CD4-positive, alpha-beta T cell (primary cell): ENCODE results near the gene RGL1. TPM values are rescaled to one million over a fixed set of nuclear protein-coding genes. Genes with fewer than 3 reads are reported as not detected.

ENCODE experiments used
- ATAC-seq: fragments of 200-7000 bp; cut with Tn5 transposase; one replicate; pipeline ENCODE4 v1.10.0; 2022; ENCODE audit warnings: mild to moderate bottlenecking; ENCODE audit not compliant: poor library complexity
- CTCF ChIA-PET: fragments of 350-600 bp; sonication (Branson Sonifier 250); formaldehyde crosslinking; loops from one replicate; lab custom pipeline; 2021; ENCODE audit warnings: antibody characterized with exemption, inconsistent platforms; lab: Charles Lee
- POLR2A ChIA-PET: fragments of 350-600 bp; sonication (Branson Sonifier 250); formaldehyde crosslinking; loops from one replicate; lab custom pipeline; 2021; ENCODE audit warnings: antibody characterized with exemption, inconsistent platforms; lab: Charles Lee
- DNase-seq, 14 experiments: peaks; one replicate each; pipeline ENCODE4 v3.0.0-alpha.2; 2013 to 2020; ENCODE audit warnings: mixed read lengths in 2 of 14
- H3K27ac ChIP-seq, 2 donors: one replicate each; pipeline versions ENCODE4 v1.5.1 to v1.7.0; 2013; ENCODE audit warnings: low read length in 2 of 2, low read depth in 1 of 2, mild to moderate bottlenecking in 1 of 2
- H3K27me3 ChIP-seq, 2 experiments: 1 replicate in 1 of 2; 2 replicates in 1 of 2; pipeline versions ENCODE4 v1.6.1 to v1.7.0; 2013; ENCODE audit warnings: low read length in 2 of 2, control low read depth in 1 of 2, mild to moderate bottlenecking in 1 of 2, moderate library complexity in 1 of 2; ENCODE audit not compliant: insufficient read depth in 2 of 2, control insufficient read depth in 1 of 2
- H3K36me3 ChIP-seq: one replicate; pipeline ENCODE4 v1.6.1; 2013; ENCODE audit warnings: low read length, control low read depth; ENCODE audit not compliant: insufficient read depth
- H3K4me1 ChIP-seq: one replicate; pipeline ENCODE4 v1.6.1; 2013; ENCODE audit warnings: low read length, control low read depth; ENCODE audit not compliant: insufficient read depth
- H3K4me3 ChIP-seq: one replicate; pipeline ENCODE4 v1.5.1; 2013; ENCODE audit warnings: mild to moderate bottlenecking, low read length, moderate library complexity
- H3K9me3 ChIP-seq, 2 experiments: 1 replicate in 1 of 2; 2 replicates in 1 of 2; pipeline versions ENCODE4 v1.6.1 to v1.7.0; 2013; ENCODE audit warnings: low read length in 2 of 2, mild to moderate bottlenecking in 2 of 2, control low read depth in 1 of 2, moderate library complexity in 1 of 2; ENCODE audit not compliant: control insufficient read depth in 1 of 2, insufficient read depth in 1 of 2
- H3K27ac Mint-ChIP-seq: one replicate; pipeline ENCODE4 v1.8.0; 2020; ENCODE audit warnings: mixed read lengths
- H3K27me3 Mint-ChIP-seq: one replicate; pipeline ENCODE4 v1.8.0; 2021; ENCODE audit warnings: mixed read lengths
- H3K36me3 Mint-ChIP-seq: one replicate; pipeline ENCODE4 v1.8.0; 2021; ENCODE audit warnings: low read depth, mixed read lengths
- H3K4me1 Mint-ChIP-seq: one replicate; pipeline ENCODE4 v1.8.0; 2021; ENCODE audit warnings: low read depth, mixed read lengths
- H3K4me3 Mint-ChIP-seq: one replicate; pipeline ENCODE4 v1.8.0; 2020; ENCODE audit warnings: mild to moderate bottlenecking, mixed read lengths
- H3K9me3 Mint-ChIP-seq: one replicate; pipeline ENCODE4 v1.8.0; 2020; ENCODE audit warnings: mixed read lengths
- intact Hi-C, 2 experiments: fragments of 100-400 bp; cut with DNase I in 1 of 2; cut with micrococcal nuclease in 1 of 2; formaldehyde crosslinking; loops; one replicate each; pipeline versions ENCODE4 v1.15.1 to v1.9.0; 2023 to 2025; cut with DNase I, micrococcal nuclease
- total RNA-seq, 174 experiments: library from RNA in 2 of 174; stranded (reverse) in 2 of 174; gene quantifications; one replicate each; pipeline ENCODE4 v1.2.3 and lab custom pipeline; 2021 to 2026
- TF ChIP-seq, protein P1 (sequence below): fragments of 200-600 bp; IDR thresholded peaks from one replicate; pipeline ENCODE4 v1.8.0; 2022; ENCODE audit warnings: antibody characterized with exemption, mild to moderate bottlenecking

The RGL1 gene
- total RNA-seq, 2 experiments from 2014 or later: 1.2 to 1.8 TPM

DNA sequence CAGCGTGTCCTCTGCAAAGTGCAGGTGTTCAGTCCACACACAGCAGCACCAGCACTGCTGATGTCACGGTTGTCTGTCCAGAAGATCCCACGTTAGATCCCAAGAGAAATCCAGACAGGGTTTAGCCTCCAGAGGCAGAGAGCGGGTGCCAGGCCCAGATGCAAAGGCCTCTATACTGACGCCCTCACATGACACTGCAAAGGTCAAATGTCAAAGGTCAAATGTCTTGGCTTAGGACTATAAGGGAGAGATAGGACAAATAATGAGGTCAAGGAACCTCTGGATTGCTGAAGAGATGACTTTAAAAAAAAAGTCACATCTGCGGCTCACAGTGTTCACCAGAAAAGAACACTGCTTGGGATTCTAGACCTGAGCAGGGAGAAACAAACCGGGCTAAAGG is 131.1 kb downstream of the RGL1 start:
- no peak overlapping the region for H3K27ac Mint-ChIP-seq
- CTCF ChIA-PET: no interaction called here

DNA sequence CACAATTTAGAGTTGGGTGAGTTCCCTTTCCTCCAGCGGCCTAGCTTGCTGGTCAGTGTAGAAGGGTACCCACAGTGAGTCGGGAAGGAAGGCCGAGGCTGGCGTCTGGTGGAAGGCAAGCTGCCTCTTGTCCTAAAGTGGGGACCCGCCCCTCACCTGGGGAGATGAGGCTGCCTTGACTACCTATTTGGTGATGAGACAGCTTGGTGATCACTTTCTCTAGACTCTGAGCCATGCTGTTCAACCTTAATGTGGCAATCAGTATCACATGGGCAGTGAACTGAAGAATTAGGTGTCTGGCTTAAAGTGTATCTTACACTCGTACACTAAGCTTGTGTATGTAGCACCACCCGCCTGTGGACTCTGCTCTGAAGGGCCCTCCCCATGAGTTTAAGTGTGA is 131.9 kb downstream of the RGL1 start:
- intact Hi-C loops: no loop called here
- no peaks in the 10 kb centered on the region for H3K27me3 Mint-ChIP-seq
- H3K4me3 Mint-ChIP-seq: no peak overlapping the region
- Histone ChIP-seq H3K9me3 (no peaks in the 10 kb centered on the region), H3K36me3 (no peaks in the 10 kb centered on the region), H3K27me3 (no peaks in the 10 kb centered on the region), H3K4me3 (no peak overlapping the region), H3K27ac (no peak overlapping the region), H3K4me1 (no peaks in the 10 kb centered on the region)
- no peaks in the 10 kb centered on the region for H3K9me3 Mint-ChIP-seq
- no peak for ATAC-seq
- ChIA-PET POLR2A (no interaction called here), CTCF (no interaction called here)
- no peak for DNase-seq
- no peak overlapping the region for H3K27ac Mint-ChIP-seq
- no peaks in the 10 kb centered on the region for H3K4me1 Mint-ChIP-seq
- no peaks in the 10 kb centered on the region for H3K36me3 Mint-ChIP-seq
- TF ChIP-seq, protein P1, sequence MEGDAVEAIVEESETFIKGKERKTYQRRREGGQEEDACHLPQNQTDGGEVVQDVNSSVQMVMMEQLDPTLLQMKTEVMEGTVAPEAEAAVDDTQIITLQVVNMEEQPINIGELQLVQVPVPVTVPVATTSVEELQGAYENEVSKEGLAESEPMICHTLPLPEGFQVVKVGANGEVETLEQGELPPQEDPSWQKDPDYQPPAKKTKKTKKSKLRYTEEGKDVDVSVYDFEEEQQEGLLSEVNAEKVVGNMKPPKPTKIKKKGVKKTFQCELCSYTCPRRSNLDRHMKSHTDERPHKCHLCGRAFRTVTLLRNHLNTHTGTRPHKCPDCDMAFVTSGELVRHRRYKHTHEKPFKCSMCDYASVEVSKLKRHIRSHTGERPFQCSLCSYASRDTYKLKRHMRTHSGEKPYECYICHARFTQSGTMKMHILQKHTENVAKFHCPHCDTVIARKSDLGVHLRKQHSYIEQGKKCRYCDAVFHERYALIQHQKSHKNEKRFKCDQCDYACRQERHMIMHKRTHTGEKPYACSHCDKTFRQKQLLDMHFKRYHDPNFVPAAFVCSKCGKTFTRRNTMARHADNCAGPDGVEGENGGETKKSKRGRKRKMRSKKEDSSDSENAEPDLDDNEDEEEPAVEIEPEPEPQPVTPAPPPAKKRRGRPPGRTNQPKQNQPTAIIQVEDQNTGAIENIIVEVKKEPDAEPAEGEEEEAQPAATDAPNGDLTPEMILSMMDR: no peak

More for the DNA sequence above, 131.1 kb downstream of the RGL1 start:
- Mint-ChIP-seq H3K4me3 (no peak overlapping the region), H3K9me3 (no peaks in the 10 kb centered on the region), H3K4me1 (no peaks in the 10 kb centered on the region), H3K36me3 (no peaks in the 10 kb centered on the region), H3K27me3 (no peaks in the 10 kb centered on the region)
- no peaks in the 10 kb centered on the region for H3K27me3 ChIP-seq
- H3K9me3 ChIP-seq: no peaks in the 10 kb centered on the region
- no peak for DNase-seq
- H3K36me3 ChIP-seq: no peaks in the 10 kb centered on the region
- no peak overlapping the region for H3K4me3 ChIP-seq
- POLR2A ChIA-PET: no interaction called here
- intact Hi-C loops: no loop called here
- ATAC-seq: no peak
- no peak overlapping the region for H3K27ac ChIP-seq
- TF ChIP-seq, protein P1: no peak
- H3K4me1 ChIP-seq: no peaks in the 10 kb centered on the region

DNA sequence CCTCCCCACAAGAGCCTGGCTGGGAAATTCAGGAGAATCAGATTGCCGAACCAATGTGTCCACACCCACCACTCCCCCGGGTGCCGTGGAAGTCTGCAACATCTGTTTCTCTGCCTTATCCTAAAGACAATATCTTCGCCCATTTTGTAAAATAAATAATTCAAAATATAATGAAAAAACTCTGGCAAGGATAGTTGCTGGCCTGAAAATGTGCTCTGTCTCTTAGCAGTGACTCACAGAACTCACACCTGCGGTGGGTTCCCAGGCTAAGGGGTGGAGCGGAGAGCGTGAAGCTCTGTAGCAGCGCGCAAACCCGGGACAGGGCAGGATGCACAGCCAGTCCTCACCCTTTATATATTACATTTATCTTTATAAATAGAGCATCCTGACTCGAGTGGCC is 132.7 kb downstream of the RGL1 start:
- Mint-ChIP-seq H3K27ac (no peak overlapping the region), H3K27me3 (no peaks in the 10 kb centered on the region), H3K9me3 (no peaks in the 10 kb centered on the region), H3K4me1 (no peaks in the 10 kb centered on the region), H3K4me3 (no peak overlapping the region), H3K36me3 (no peaks in the 10 kb centered on the region)
- ATAC-seq: no peak
- Histone ChIP-seq H3K27ac (no peak overlapping the region), H3K4me1 (no peaks in the 10 kb centered on the region), H3K4me3 (no peak overlapping the region), H3K9me3 (no peaks in the 10 kb centered on the region), H3K36me3 (no peaks in the 10 kb centered on the region), H3K27me3 (no peaks in the 10 kb centered on the region)
- TF ChIP-seq, protein P1: no peak
- intact Hi-C loops: no loop called here
- ChIA-PET POLR2A (no interaction called here), CTCF (no interaction called here)
- DNase-seq: no peak
